PFSK-1 (cell line): ENCODE measurements around the gene UCHL3.

Experiments
- POLR2AphosphoS5 ChIP-seq: IDR thresholded peaks from 2 replicates; pipeline ENCODE4 v1.6.1; 2012; ENCODE audit warnings: low read depth, mild to moderate bottlenecking, control low read depth, low read length, moderate library complexity
- REST ChIP-seq, 2 experiments: IDR thresholded peaks; 2 replicates each; pipeline versions ENCODE4 v1.6.1 to v1.8.0; 2011 to 2012; ENCODE audit warnings: low read depth in 2 of 2, low read length in 2 of 2, control low read depth in 1 of 2, inconsistent platforms in 1 of 2, mild to moderate bottlenecking in 1 of 2, moderate library complexity in 1 of 2; ENCODE audit not compliant: insufficient read depth in 1 of 2
- SIN3A ChIP-seq: IDR thresholded peaks from 2 replicates; pipeline ENCODE4 v1.6.1; 2012; ENCODE audit warnings: mild to moderate bottlenecking, low read length, moderate library complexity, borderline replicate concordance; ENCODE audit not compliant: insufficient read depth
- TAF1 ChIP-seq: IDR thresholded peaks from 2 replicates; pipeline ENCODE4 v1.6.1; 2012; ENCODE audit warnings: low read length, control low read depth, borderline replicate concordance; ENCODE audit not compliant: insufficient read depth

GRCh38 chr13:75533861-75534260 lies 15.7 kb upstream of the UCHL3 start:
- TF ChIP-seq REST (IDR thresholded peaks at IDR 0.05; ENCODE audit: insufficient read depth in 1 of 2, low read depth in 2 of 2, low read length in 2 of 2) (no peak), SIN3A (no peak), TAF1 (no peak), POLR2AphosphoS5 (no peak)
